GM19351 (cell line): Measurements from ENCODE around the gene GNPTG.

Experiments used
- ATAC-seq: cut with Tn5 transposase; IDR thresholded peaks from one replicate; pipeline ENCODE4 v1.9.1; 2021; ENCODE audit warnings: mild to moderate bottlenecking, moderate library complexity; ENCODE audit not compliant: unreplicated experiment

The GNPTG gene

DNA sequence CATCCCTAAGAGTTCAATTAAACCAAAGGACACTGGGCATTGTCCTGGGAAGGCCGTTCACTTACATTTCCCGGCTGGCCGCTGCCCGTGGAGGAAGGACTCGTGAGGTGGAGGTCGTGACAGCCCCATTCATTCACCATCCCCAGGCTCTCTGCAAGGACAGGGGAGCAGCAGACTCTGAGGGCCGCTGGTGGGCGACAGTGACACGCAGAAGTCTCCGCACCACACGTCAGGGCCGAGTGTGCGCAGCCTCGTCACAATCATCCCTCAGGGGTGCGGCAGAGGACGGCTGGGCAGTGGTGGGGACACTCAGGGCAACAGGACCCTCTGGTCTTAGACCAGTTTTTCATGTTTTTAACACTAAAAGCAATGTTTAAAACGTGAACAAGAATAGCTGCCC is 41.1 kb downstream of the GNPTG start:
- no peak for ATAC-seq

DNA sequence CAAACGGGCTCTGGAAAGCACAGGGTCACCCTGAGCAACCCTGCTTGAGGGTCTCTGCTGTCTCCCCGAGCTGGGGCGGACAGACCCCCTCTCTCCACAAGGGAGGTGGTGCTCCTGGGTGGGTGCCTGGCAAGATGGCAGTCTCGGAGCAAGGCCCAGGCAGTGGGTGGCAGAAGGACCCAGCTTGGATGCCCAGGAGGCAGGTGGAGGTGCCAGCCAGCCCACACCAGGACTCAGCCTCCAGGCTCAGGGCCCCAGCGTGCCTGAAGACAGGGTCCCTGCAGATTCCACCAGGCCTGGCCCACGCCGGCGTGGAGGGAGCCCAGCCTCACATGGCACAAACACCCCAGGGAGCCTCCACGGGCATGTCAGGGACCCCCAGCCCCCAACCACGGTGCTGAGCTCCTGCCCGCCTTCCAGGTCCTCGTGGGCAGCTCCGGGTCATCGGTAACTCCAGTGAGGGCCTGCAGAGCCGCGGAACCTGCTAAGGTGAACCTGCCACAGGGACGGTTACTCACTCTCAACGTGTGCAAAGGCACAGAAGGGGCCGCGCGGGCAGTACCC is 42.0 kb downstream of the GNPTG start:
- no peak for ATAC-seq

DNA sequence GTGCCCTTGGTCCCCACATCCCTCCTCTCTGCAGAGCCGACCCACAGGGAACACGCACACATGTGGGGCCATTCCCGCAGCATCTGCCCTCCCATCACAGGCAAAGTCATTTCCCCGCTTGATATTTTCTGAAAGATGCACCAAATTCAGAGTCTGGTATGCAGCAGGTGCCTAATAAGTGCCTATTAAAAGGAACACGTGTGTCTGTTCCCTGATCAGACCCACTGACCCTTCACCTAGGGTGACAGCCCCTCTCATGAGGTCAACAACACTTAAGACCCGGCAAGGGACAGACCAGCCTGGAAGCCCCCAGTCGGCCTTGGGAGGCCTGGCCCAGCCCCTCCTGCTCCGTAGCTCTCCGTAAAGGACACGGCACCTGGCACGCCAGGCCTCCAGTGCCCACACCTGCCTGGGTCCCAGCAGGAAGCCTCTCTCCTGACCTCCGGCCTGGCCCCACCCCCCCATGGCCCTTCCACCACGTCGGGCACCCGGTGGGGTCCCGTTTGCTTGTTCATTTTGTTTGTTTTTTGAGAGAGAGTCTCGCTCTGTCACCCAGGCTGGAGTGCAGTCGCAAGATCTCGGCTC is 42.7 kb downstream of the GNPTG start:
- ATAC-seq: no peak

DNA sequence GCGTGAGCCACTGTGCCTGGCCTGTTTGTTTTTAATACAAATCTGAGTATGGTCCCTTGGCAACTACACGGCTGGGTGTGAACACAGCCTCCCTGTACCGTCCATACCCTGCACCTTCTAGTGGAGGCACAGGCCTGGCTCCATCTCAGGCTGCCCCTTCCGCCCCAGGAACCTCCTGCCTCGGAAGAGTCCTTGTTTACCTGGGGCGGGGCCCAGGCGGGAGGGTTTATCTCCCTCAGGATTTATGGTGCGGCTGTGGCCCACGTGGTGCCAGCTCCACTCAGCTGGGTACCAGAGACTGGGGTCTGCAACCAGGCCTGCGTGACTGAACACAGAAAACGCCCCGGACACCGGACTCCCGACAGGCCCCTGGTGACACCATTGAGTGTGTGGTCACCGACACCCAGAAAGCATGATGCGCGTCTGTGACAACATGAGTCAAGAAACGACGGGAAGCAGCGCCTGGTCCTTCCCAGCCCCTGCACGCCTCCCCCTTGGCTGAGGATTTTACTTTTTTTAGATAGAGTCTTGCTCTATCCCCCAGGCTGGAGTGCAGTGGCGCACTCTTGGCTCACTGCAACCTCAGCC is 43.8 kb downstream of the GNPTG start:
- no peak for ATAC-seq

DNA sequence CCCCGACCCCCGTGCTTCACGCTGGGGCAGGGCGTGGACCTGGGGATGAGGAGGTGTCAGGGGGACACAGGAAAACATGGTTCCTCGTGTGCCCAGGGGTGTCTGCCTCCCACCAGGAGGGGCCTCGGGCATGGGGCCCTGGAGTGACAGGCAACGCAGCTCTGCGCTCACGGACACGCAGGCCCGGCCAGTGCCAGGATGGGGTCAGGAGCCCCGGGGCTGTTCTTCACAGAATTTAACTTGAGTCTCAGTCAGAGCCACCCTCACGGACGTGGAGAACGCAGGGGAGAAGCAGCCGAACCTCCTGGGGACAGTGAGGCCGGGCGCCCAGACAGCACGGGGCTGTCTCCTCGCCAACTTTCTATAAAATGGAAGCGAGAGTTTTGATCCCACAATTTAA is 46.0 kb downstream of the GNPTG start:
- no peak for ATAC-seq

DNA sequence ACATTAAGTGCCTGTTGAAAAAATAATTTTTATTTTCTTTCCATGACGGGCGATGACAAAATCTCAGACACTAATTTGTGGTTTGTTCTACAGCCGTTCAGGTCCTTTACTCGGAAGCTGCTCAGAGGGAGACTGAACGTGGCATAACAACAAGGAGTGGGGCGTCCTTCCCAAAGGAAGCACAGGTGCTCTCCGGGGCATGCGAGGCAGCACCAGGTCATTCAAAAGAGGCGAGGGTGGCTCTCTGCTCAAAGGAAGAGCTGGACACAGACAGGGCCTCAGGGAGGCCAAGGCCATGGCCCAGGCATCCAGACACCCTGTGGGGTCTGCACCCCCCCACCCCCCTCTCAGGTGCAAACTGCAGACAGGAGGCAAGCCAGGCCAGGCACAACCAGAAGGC is 46.6 kb downstream of the GNPTG start:
- no peak for ATAC-seq

DNA sequence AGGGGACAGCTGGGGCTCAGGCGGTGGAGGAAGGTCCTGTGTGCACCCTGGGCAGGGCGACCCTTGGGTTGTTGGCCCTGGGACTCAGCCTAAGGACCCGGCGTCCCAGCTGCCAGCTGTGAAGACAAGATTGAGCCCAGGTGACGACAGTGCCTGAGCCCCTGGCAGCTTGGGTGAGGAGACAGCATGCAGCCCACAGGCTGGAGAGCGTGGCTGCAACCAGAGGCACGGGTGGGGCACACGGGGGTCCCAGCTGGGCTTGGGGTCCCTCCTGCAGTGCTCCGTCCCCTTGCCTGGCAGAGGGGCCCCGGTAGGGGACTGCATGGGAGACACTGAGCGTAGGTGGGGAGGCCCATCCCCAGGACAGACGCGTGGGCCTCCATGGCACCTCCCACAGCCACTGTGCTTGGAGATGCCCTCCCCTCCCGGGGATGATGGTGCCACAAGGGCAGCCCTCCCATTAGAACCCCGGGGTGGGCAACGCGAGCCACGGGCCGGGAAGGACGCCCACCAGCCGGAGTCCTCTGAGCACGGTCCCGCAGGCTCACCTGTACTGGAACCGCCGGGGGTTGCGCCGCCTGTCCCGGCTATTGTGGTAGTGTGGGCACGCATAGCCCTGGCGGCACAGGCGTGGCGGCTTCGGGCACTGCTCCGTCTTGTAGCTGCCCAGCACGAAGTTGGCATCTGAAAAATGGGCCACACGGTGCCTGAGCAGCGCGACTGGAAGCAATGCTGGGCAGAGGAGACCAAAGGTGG is 47.3 kb downstream of the GNPTG start:
- ATAC-seq: no peak

DNA sequence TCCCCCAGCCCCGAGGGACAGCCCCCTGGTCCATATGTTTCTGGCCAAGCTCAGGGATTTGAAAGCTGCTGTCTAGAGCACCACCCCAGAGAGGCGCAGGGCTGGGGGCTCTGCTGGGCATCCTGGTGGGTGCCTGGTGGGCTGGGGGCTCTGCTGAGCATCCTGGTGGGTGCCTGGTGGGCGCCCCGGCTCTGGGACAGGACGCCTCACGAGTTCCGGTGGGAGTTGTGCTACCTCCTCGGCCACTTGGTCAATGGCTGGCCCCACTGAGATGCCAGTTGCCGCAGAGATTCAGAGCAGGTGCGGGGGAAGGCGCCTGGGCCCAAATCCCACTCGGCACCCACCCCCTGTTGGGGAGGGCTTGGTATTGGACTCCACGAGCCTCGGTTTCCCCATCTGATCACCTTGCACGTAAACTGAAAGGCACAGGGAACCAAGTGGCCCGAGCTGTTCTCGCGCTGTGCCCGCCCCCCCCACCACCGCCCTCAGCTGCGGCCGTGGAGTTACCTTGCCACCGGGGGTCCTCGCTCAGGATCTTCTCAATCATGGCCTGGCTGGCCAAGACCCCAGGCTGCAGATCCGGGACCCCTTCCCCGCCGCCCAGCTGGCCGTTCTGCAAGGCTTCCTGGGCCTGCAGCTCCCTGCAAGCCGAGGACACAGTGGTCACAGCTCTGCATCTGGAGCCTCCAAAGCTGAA is 49.5 kb downstream of the GNPTG start:
- ATAC-seq: no peak

DNA sequence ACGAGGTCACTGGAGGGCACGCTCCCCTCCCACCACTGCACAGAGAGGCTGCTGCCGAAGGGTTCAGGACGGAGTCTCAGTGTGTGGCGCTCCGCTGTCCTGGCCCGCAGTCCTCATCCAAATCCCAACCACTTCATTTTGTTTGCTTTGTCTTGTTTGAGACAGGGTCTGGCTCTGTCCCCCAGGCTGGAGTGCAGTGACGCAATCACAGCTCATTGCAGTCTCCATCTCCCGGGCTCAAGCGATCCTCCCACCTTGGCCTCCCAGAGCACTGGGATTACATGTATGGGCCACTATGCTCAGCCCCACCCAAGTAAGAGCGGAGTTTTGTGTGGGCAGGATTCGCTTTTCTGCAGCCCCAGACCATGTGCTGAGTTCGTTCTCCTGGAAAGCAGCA is 50.0 kb downstream of the GNPTG start:
- ATAC-seq: no peak

DNA sequence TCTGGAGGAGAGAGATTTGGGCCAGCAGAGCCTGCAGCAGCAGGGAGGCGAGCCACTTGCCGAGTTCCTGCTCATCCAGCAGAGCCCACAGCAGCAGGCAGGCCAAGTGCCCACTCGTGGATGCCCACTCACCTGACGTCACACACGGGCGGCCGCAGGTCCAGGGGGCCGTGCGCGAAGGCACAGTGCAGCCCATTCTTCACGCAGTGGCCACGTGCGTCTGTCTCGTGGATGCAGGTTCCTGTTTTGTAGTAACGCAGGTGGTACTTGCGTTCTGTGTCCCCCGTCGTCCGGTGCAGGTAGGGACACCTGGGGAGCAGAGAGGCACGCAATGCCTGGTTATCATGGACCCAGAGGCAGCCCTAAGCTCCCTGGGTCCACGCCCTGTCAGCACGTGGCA is 51.3 kb downstream of the GNPTG start:
- no peak for ATAC-seq

DNA sequence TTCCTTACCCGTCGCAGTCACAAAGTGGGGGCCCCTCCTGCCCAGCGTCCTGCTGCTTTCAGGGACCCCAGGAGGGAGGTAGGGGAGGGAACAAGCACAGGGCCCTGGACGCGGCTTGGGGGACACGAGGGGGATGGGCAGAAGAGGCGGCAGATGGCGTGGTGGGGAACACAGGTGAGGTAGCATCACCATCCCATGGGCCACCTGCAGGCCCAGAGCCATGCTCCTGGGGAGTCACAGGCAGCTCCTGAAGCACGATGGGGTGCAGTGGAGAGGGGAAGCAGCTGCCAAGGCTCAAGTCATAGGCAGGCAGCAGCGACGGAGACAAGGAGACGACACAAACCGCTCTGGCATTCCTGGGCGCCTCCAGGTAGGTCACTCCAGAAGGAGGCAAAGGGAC is 52.0 kb downstream of the GNPTG start:
- no peak for ATAC-seq

DNA sequence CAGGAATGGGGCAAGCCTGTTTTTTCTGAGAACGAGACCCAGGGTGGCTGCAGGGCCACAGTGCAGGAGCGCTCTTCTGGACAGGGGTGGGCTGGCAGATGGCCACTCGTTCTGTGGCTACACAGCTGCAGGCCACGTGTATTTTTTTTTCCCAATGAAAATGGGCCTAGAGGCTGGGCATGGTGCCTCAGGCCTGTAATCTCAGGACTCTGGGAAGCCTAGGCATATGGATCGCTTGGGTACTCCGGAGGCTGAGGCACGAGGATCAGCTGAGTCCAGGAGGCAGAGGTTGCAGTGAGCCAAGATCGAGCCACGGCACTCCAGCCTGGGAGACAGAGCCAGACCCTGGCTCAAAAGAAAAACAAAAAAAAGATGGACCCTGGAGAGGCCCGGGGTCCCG is 56.0 kb downstream of the GNPTG start:
- ATAC-seq: no peak

DNA sequence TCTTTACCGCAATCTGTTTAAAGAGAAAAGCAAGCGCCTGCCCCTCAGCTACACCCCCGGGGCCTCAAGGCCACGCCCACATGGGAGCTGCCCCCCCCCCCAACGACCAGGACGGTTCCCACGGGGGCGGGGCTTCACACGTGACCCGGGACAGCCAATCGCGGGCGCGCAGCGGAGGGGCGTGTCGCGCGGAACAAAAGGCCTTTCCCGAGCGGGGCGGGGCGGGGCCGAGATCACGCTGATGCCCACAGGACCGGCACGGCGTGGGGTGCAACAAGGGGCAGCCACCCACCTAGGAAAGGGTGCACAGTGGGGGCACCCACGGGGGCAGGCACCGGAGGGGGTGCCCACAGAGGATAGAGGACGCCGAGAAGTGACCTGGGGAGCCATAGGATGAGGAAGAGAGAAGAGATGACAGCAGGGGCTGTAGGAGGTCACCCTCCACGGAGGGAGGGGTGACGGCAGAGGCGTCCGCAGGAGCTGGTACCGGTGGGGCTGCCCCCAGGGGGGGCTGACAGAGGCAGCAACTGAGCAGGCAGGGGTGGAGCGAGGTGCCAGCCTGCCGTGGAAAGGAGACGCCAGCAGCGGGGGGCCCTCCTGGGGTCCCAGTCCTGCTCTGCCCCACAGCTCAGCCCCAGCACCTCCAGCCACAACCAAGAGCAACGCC is 56.6 kb downstream of the GNPTG start:
- ATAC-seq: peak; percentile 87

DNA sequence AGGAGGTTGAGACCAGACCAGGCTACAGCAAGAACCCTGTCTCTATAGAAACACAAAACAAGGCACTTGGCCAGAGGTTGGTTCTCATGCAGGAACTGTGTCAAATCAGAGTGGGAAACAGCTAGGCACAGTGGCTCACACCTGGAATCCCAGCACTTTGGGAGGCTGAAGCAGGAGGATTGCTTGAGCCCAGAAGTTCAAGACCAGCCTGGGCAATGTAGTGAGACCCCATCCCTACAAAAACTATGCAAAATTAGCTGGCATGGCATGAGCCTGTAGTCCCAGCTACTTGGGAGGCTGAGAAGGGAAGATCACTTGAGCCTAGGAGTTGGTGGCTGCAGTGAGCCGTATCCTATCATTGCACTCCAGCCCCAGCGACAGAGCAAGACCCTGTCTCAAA is 61.1 kb downstream of the GNPTG start:
- no peak for ATAC-seq
